ENCODE results near the gene PARD3B.

PARD3B gene

DNA sequence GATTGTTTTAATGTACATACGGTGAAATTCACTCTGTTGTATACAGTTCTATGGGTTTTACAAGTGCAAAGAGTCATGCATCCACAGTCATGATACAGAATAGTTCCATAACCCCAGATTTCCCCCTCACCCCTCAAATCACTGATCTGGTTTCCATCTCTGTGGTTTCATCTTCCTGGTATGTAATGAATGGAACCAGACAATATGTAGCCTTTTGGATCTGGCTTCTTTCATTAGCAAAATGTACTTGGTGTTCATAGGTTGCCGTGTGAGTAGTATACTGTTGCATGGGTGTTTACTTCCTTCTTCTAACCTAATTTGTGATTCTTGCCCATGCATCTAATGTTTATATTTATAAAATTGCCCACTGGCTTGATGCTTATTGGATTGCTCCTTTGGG, 838.3 kb downstream of the PARD3B start:
- no peak for DNase-seq

GRCh38 chr2:205386109-205386508, 840.8 kb downstream of the PARD3B start:
- no peak for DNase-seq

DNA sequence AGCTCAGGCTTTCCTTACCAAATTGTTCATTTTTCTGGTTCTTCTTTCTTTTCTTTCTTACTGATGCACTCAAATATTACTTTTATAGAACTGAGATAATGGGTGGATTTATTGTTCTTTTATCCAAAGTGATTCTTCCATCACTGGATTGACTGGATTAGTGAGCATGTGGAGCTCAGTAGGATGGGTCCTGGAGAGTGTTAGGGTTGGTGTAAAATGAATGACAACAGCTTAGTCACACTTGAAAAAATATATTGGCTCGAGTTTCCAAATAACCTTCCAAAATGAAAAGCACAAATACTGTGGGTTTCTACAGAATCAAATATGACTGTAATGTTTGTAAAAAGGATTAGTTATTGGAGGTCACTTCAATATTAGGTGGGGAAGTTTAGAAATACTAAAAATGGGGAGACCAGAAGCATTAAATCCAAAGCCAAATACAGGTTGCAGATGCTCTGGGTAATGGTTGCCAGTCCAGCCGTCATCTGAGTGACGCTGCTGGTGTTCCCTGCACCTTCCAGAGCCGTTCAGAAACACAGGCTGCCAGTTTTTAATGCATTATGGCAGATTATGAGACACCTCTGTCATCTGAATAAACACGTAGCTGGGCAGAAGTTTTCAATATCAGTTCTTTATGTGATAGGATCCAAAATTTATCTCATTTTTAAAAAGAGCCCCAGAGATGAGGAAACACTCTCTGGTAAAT, 842.2 kb downstream of the PARD3B start:
- DNase-seq = no peak

DNA sequence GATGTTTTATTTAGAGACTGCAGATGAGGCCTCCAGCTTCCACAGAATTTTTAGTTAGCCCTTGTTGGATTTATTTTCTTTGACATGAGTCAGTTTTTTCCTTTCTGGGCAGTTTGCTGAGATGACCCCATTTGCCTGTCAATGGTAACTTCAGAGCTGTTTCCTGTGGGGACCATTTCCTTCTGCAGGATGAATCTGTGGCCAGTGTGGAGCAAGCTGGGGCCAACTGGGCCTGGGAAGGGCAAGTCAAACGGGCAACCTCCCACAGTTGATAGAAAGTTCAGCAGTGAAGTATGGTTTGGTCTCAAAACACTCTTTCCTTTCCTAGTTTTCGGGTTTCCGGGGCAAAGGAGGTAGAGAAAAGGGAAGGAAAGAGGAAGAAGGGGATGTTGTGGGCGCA, 845.6 kb downstream of the PARD3B start:
- no peak for DNase-seq

DNA sequence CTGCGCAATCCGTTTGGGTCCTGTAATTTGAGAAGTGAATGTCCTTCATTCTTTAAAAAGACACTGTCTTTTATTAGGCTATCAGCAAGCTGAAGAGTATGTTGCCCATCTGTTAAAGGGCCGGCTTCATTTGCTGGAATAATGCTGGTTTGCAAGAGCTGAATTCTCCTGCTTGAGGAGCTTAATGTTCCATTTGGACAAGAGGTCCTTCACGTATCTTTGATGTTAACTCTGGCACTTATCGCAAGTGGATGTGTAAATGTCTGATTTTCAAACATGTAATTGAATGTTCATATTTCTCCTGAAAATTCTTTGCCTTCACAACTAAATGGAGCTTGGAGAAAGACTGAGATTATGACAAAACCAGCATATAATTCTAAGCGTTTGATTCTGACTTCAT, 856.2 kb downstream of the PARD3B start:
- DNase-seq = no peak

DNA sequence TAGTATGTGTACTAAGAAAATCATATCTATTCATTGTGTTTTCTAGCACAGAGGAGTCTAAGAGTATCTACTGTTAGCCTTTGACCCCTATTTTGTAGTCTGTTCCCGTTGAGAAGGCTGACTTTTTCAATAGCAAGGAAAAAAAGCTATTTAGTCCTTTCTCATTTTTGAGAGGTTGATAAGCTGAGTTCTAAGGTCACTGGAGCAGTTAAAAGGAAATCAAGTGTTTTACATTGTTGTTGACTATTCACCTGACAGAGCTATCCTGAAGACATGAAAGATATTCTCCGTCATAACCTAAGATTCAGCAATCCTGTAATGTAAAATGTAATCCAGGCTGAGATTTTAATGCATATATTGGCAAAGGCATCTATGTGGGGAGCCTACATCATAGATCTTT, 856.7 kb downstream of the PARD3B start:
- no peak for DNase-seq

DNA sequence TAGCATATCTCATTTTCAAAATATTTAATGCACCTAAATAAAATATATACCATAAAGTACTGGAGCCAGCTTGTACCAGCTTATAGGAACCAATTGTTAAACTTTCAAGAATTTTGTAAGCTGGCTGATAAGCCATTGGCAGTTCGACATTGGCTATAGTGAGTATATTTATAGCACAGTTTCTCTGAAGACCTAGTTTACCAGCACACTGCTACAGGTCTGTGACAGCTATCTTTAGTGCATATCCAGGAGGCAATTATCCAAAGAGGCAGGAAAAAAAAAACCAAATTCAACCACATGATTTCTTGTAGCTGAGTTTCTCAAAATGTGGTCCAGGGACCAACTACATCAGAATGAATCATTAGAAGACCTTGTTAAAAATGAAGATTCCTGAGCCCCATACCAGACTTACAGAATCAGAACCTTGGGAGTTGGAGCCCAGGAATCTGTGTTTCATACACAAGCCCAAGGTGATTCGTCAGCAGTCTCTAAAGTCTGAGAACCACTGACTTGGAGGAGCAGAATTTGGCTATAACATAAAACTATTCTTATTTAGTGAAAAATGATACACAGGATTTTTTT, 858.1 kb downstream of the PARD3B start:
- no peak for DNase-seq

GRCh38 chr2:205405194-205405593, 859.9 kb downstream of the PARD3B start:
- no peak for DNase-seq

DNA sequence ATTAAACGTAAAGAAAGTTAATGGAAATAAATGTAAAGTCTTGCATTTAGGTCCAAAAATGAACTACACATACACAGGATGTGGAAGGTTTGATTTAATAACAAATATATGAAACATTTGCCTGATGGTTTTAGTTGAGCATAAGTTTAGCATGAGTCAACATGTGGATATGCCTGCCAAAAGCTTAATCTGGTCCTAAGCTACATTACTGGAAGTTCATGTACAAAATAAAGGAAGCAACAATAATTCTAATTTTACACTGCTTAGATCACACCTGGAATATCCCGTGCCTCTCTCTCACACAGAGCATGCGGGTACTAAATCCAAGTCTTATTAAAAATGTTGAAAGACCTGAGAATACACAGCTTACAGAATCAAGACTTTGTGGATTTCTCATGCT, 860.5 kb downstream of the PARD3B start:
- DNase-seq = no peak

DNA sequence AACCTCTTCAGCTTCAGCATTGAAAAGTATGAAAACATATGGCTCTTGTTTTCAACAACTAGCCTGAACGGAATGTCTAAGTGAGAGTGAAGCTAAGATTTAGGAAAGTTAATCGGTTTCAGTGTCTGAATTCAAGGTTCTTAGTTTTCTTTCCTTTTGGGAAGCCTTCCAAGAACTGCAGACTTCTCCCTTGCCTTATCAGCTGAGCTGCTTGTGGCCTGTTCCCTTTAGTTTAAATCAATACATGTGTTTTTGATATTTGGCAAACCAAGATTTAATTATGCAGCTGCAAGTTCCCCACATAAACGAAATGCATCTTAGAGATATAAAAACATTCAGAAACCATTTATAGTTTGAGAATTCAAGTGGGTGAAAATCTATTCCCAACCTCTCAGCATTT, 862.7 kb downstream of the PARD3B start:
- DNase-seq = no peak

DNA sequence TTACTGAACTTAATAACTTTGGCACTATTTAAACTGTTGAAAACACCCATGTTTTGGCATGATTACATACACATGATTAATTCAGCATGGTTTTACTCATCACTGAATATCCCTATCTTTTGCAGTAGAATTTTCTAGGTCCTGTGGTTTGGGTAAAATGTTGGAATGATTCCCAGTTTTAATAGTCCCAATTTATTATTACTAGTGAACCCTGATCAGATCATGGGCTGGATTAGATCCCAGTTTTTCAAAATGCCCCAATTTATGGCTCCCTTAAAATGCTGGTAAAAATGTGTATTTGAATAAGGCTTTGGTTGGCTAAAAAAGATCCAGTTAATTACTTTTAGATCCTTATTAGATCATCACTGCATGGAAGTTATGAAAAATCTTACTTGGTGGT, 863.4 kb downstream of the PARD3B start:
- DNase-seq = no peak

- DNase-seq = no peak
Measured at GRCh38 chr2:205409411-205409810, 864.1 kb downstream of the PARD3B start.

- DNase-seq = no peak
Measured at GRCh38 chr2:205411558-205411957, 866.3 kb downstream of the PARD3B start.

DNA sequence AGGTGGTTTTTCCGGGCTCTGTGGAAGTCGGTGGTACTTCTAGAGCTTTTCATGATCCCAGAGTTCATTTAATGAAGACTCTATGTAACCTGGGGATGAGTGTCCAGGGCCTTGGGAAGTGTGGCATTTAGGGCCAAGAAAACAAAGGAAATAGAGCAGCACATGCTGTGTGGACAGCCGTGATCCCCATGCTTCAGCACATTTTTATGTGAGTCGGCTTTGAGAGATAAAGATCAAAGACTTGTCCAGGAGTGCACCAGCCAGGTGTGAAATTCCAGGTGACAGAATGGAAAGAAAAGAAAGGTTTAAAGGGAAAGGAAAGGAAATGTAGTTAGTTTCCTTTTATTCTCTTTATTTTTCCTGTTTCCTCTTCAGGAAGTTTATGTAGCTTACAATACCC, 879.1 kb downstream of the PARD3B start:
- DNase-seq = no peak

GRCh38 chr2:205425102-205425501, 879.8 kb downstream of the PARD3B start:
- no peak for DNase-seq

DNA sequence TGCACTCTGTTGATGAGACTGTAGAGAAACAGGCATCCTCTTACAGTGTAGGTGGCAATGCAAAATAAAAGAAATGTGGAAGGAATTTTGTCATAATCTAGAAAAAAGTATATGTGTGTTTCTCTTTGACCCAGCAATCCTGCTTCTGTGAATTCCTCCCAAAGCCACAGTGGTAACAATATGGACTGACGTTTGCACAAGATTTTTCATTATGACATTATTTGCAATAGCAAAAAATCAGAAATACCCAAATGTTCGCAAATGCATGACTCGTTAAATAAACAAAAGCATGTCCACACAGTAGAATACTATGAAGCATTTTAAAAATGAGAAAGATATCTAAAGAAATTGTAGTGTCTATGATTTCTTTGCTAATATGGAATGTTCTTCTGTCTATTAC, 881.8 kb downstream of the PARD3B start:
- DNase-seq = no peak

- DNase-seq = no peak
Measured at GRCh38 chr2:205428811-205429210, 883.5 kb downstream of the PARD3B start.

- DNase-seq = no peak
Measured at GRCh38 chr2:205435970-205436369, 890.7 kb downstream of the PARD3B start.

DNA sequence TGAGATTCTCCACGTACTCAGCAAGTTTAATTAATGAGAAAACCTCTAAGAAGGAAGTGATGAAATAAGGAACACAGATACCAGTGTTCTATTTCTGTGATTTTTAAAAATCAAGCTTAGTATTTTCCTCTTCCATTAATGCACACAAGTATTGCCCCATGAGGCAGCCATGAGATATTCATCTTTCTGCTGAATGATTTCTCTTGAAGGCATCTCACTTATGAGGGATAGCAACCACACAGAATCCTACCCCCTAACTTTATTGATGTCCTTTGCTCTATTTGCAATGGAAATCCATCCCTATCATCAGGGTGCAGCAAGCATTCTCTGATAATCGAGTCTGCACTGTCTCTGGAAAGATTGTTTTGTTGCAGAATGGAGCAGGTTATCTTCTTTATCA, 893.0 kb downstream of the PARD3B start:
- no peak for DNase-seq

GRCh38 chr2:205439621-205440020, 894.3 kb downstream of the PARD3B start:
- DNase-seq = no peak

DNA sequence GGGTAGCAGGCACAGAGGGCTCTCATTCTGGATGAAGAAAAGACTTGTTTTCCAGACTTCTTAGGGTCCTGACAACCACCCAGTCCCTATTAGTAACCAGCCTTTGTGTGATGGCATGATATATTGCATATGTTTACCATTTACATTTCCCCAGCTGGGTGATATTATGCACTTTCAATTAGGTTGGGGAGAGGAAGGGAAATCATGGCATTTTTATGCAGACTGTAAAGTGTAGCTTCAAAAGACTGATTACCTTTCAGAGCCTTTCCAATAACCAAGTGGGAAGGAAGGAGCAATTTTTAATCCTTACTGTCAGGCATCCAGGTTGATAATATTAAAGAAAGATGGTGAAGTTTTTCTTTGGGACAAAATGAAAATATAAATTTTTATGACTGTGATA, 896.2 kb downstream of the PARD3B start:
- no peak for DNase-seq

GRCh38 chr2:205448189-205448588, 902.9 kb downstream of the PARD3B start:
- no peak for DNase-seq

DNA sequence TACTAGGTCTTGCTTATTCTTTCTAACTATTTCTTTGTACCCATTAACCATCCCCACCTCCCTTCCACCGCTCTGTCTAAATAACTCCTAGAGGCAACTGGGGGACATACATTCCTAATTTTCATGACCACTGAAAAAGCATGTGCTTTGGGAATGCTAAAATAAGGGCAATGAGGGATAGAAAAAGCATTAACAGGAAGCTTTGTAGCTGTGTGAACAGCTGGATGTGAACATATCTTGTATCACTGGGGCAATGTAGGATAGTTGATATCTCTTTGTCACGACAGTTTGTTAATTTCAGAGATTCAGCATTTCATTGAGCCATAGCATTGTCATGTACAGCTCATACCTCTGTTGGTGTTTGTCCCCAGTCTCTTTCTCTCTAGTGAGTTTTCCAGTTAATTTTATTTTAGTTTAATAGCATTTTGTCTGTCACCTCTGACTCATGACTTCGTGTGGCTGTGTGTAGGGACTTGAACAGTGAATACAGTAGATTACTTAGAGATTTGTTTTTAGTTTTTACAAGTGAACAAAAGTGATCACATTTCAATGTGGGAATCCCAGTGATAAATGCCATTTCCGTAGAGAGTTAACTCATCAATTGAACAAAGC, 906.7 kb downstream of the PARD3B start:
- no peak for DNase-seq

DNA sequence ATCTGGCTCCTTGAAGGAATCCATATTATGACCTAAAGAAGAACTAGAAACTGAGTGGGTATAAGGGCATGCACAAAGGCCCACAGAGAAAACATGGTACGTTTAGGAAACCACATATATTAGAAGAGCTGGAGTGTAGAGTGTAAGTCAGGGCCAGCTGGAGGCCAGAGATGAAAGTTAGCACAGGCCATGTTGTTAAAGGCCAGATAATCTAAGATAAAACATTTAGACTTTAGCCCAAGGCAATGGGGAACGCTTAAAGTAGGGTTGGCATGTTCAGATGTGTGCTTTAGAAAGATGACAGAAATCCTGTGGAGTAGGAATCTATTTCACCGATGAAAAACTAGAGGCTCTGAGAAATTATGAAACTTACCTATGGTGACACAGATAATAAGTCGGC, 907.9 kb downstream of the PARD3B start:
- no peak for DNase-seq

GRCh38 chr2:205456682-205457081, 911.4 kb downstream of the PARD3B start:
- DNase-seq = no peak
